K562 (cell line): ENCODE results near the gene LAMA4. TPM values are rescaled to one million over a fixed set of nuclear protein-coding genes. Genes with fewer than 3 reads are reported as not detected.

ENCODE experiments used
- ATAC-seq: fragments of 200-7000 bp; cut with Tn5 transposase; 3 replicates; pipeline ENCODE4 v1.9.1; 2020; ENCODE audit warnings: moderate library complexity
- BruUV-seq: library from RNA; stranded (reverse); fragments of 400-500 nt; replicated peaks from 2 replicates; lab custom pipeline; 2021; lab: Mats Ljungman, UMichigan
- CTCF ChIA-PET: fragments of 300-600 bp; formaldehyde crosslinking; extraction: SDS; loops from one replicate; lab custom pipeline; 2021; ENCODE audit warnings: low intra/inter-chr PET ratio; lab: Yijun Ruan, JAX
- POLR2A ChIA-PET: fragments of 300-600, 350-650 bp; sonication (Branson Sonifier 250); formaldehyde crosslinking; extraction: SDS; loops from one replicate; lab custom pipeline; 2021; ENCODE audit warnings: antibody characterized with exemption, inconsistent platforms; lab: Yijun Ruan, JAX
- DNase-seq, 4 experiments: peaks; one replicate each; pipeline versions ENCODE4 v3.0.0 to v3.0.0-alpha.2; 2011 to 2018; ENCODE audit warnings: low spot score in 3 of 4, mixed read lengths in 3 of 4; ENCODE audit errors: extremely low read depth in 1 of 4
- FAIRE-seq: peaks from 2 replicates; lab custom pipeline; 2011; peaks lifted over from hg19 to GRCh38; lab: Jason Lieb, UNC
- H2AFZ ChIP-seq: 2 replicates; pipeline ENCODE4 v1.6.0; 2011; ENCODE audit warnings: low read depth, low read length, control low read depth, inconsistent platforms
- H3K27ac ChIP-seq: fragments of 200-600 bp; 3 replicates; pipeline ENCODE4 v1.8.0; 2011; ENCODE audit warnings: low read depth, mild to moderate bottlenecking, control low read depth, inconsistent platforms, low read length, moderate library complexity, mixed read lengths; ENCODE audit errors: extremely low read depth
- H3K27me3 ChIP-seq, 2 experiments: fragments of 300-600 bp in 1 of 2; 2 replicates in 1 of 2; 3 replicates in 1 of 2; pipeline versions ENCODE4 v1.6.0 to v1.8.0; 2011; ENCODE audit warnings: inconsistent platforms in 2 of 2, low read length in 2 of 2, mild to moderate bottlenecking in 1 of 2, mixed read lengths in 1 of 2, moderate library complexity in 1 of 2; ENCODE audit not compliant: control insufficient read depth in 2 of 2, insufficient read depth in 2 of 2
- H3K36me3 ChIP-seq: fragments of 300-600 bp; 3 replicates; pipeline ENCODE4 v1.8.0; 2011; ENCODE audit warnings: mild to moderate bottlenecking, low read length, inconsistent platforms; ENCODE audit not compliant: control insufficient read depth, insufficient read depth
- H3K4me1 ChIP-seq, 2 experiments: fragments of 200-600 bp in 1 of 2; replicated peaks in 1 of 2; 2 replicates in 1 of 2; 3 replicates in 1 of 2; pipeline versions ENCODE4 v1.5.1 to v1.8.0; 2011; ENCODE audit warnings: inconsistent platforms in 2 of 2, low read length in 2 of 2, mild to moderate bottlenecking in 1 of 2, mixed read lengths in 1 of 2, moderate library complexity in 1 of 2; ENCODE audit not compliant: control insufficient read depth in 2 of 2, insufficient read depth in 2 of 2
- H3K4me2 ChIP-seq: 2 replicates; pipeline ENCODE4 v1.6.1; 2011; ENCODE audit warnings: low read length, control low read depth, inconsistent platforms, mixed read lengths; ENCODE audit not compliant: insufficient read depth
- H3K4me3 ChIP-seq: fragments of 200-600 bp; sonication (generic), shearing (Covaris generic); 2 replicates; pipeline ENCODE4 v1.5.1; 2016; ENCODE audit warnings: control low read depth, inconsistent platforms
- H3K79me2 ChIP-seq: fragments of 200-600 bp; 3 replicates; pipeline ENCODE4 v1.8.0; 2011; ENCODE audit warnings: low read length, inconsistent platforms; ENCODE audit not compliant: control insufficient read depth, insufficient read depth
- H3K9ac ChIP-seq, 2 experiments: 2 replicates each; pipeline versions ENCODE4 v1.6.0 to v1.6.1; 2011; ENCODE audit warnings: low read depth in 2 of 2, low read length in 2 of 2, control low read depth in 1 of 2, inconsistent platforms in 1 of 2, mild to moderate bottlenecking in 1 of 2, mixed read lengths in 1 of 2; ENCODE audit not compliant: insufficient read depth in 1 of 2
- H3K9me1 ChIP-seq: one replicate; pipeline ENCODE4 v1.6.0; 2011; ENCODE audit warnings: inconsistent platforms, mild to moderate bottlenecking, low read length, moderate library complexity; ENCODE audit not compliant: control insufficient read depth, insufficient read depth
- H3K9me3 ChIP-seq: replicated peaks from 2 replicates; pipeline ENCODE4 v1.5.1; 2011; ENCODE audit warnings: low read depth, low read length, inconsistent platforms; ENCODE audit not compliant: control insufficient read depth, insufficient read depth
- H4K20me1 ChIP-seq: replicated peaks from 2 replicates; pipeline ENCODE4 v1.6.1; 2011; ENCODE audit warnings: low read length, inconsistent platforms, mixed read lengths; ENCODE audit not compliant: control insufficient read depth, insufficient read depth
- CBFB ChIP-seq: sonication (generic); formaldehyde crosslinking; IDR thresholded peaks from 2 replicates; pipeline ENCODE4 v1.4.0; 2020; ENCODE audit warnings: mild to moderate bottlenecking, missing genetic modification reagents
- NCOA2 ChIP-seq, 2 experiments: fragments of 450-650 bp; IDR thresholded peaks; 2 replicates each; pipeline ENCODE4 v1.6.1; 2018; ENCODE audit warnings: mild to moderate bottlenecking in 2 of 2, moderate library complexity in 1 of 2; ENCODE audit not compliant: partially characterized antibody in 2 of 2
- TGIF2 ChIP-seq: sonication (generic); formaldehyde crosslinking; IDR thresholded peaks from 2 replicates; pipeline ENCODE4 v1.8.1; 2022; ENCODE audit warnings: mild to moderate bottlenecking, missing genetic modification reagents, moderate library complexity
- XRCC4 ChIP-seq: IDR thresholded peaks from one replicate; pipeline ENCODE4 v1.6.1; 2011; ENCODE audit not compliant: insufficient read depth, insufficient read length; ENCODE audit errors: extremely low read depth
- ZFPM2 ChIP-seq: fragments of 250-450 bp; sonication (Bioruptor Pico); IDR thresholded peaks from 2 replicates; pipeline ENCODE4 v1.5.1; 2022; ENCODE audit warnings: mild to moderate bottlenecking
- ZNF282 ChIP-seq: sonication (generic); formaldehyde crosslinking; IDR thresholded peaks from 2 replicates; pipeline ENCODE4 v1.8.1; 2023; ENCODE audit warnings: missing genetic modification reagents
- in situ Hi-C: fragments of 300-500 bp; cut with MboI; formaldehyde crosslinking; loops from 4 replicates; pipeline ENCODE4 v1.15.0; 2018; ENCODE audit warnings: inconsistent platforms, mixed read lengths
- intact Hi-C: fragments of 100-400 bp; cut with micrococcal nuclease; formaldehyde crosslinking; loops from 2 replicates; pipeline ENCODE4 v1.14.2; 2022
- polyA plus RNA-seq, 8 experiments: library from polyadenylated mRNA; depleted of rRNA in 4 of 8; stranded (reverse) in 5 of 8; unstranded in 3 of 8; fragments of >200 nt; fragmentation: Nextera tagmentation in 2 of 8; fragmentation: Illumina TruSeq in 1 of 8; extraction: Ambion mirVana in 2 of 8; extraction: Trizol in 1 of 8; gene quantifications; 2 replicates each; pipeline versions ENCODE4 v1.2.1 to v1.2.3, GENCODE V29; 2011 to 2014; ENCODE audit warnings: inconsistent platforms in 1 of 8, missing spikeins in 1 of 8
- total RNA-seq, 7 experiments: library from RNA; depleted of rRNA in 6 of 7; stranded (reverse); fragments of >200 nt in 6 of 7; fragmentation: Illumina TruSeq in 2 of 7; extraction: Trizol in 2 of 7; gene quantifications; 2 replicates each; pipeline versions ENCODE4 v1.2.1 to v1.2.3, GENCODE V29; 2011 to 2021; ENCODE audit warnings: low replicate concordance in 1 of 7
- TF ChIP-seq, protein P1 (sequence below): sonication (generic); formaldehyde crosslinking; IDR thresholded peaks from 2 replicates; pipeline ENCODE4 v1.8.0; 2023; ENCODE audit warnings: missing genetic modification reagents, mild to moderate bottlenecking, borderline replicate concordance
- TF ChIP-seq, protein P2 (sequence below): sonication (generic); formaldehyde crosslinking; IDR thresholded peaks from 2 replicates; pipeline ENCODE4 v1.8.0; 2022; ENCODE audit warnings: missing genetic modification reagents, mild to moderate bottlenecking, borderline replicate concordance
- TF ChIP-seq, protein P3 (sequence below): fragments of 450-650 bp; IDR thresholded peaks from 2 replicates; pipeline ENCODE4 v1.6.1; 2016; ENCODE audit warnings: mild to moderate bottlenecking
- TF ChIP-seq, protein P4 (sequence below): fragments of 450-650 bp; IDR thresholded peaks from 2 replicates; pipeline ENCODE4 v1.6.1; 2016; ENCODE audit warnings: antibody characterized with exemption

LAMA4 gene
- total and polyA plus RNA-seq, 9 of the 15 experiments (the other 6 are each of a cell fraction or from before 2014, with no cell fraction given), result 0.05 to 2.9 (median 0.51) TPM

DNA sequence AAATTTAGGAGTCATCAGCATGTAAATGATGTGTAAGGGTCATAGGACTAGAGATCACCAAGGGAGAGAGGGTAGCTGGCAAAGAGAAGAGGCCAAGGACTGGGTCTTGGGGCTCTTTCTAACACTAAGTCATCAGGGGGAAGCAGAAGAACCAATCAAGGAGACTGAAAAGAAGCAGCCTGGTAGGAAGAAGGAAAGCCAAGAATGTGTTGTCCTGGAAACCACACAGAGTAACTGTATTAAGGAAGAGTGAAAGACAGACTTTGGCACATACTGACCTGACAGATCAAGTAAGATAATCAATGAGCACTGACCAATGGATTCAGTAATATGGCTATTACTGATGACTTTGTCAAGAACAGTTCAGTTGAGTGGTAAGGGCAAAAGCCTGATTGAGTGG lies 42.3 kb upstream of the LAMA4 start:
- no peak for DNase-seq
- no TSS peak for BruUV-seq
- intact Hi-C loops (no loop called here), in situ Hi-C loops (no loop called here)
- ATAC-seq, result no peak
- no peaks in the 10 kb centered on the region for H3K36me3 ChIP-seq
- no peaks in the 10 kb centered on the region for H3K9me3 ChIP-seq
- no peak overlapping the region for H3K27ac ChIP-seq
- H3K4me1 ChIP-seq, result no peaks in the 10 kb centered on the region
- no peak overlapping the region for H3K9ac ChIP-seq
- ChIA-PET POLR2A (no interaction called here), CTCF (no interaction called here)
- no peaks in the 10 kb centered on the region for H4K20me1 ChIP-seq
- no peak overlapping the region for H2AFZ ChIP-seq
- H3K79me2 ChIP-seq, result no peaks in the 10 kb centered on the region
- H3K9me1 ChIP-seq, result no peaks in the 10 kb centered on the region
- no peak for FAIRE-seq
- no peak overlapping the region for H3K4me2 ChIP-seq
- no peaks in the 10 kb centered on the region for H3K27me3 ChIP-seq
- no peak overlapping the region for H3K4me3 ChIP-seq
- no peak for TF ChIP-seq CBFB (CRISPR knock-in tag)
- TF ChIP-seq ZNF282, result no peak
- TF ChIP-seq NCOA2 (IDR thresholded peaks at IDR 0.05; ENCODE audit: partially characterized antibody in 2 of 2), result no peak
- TF ChIP-seq, protein P1, sequence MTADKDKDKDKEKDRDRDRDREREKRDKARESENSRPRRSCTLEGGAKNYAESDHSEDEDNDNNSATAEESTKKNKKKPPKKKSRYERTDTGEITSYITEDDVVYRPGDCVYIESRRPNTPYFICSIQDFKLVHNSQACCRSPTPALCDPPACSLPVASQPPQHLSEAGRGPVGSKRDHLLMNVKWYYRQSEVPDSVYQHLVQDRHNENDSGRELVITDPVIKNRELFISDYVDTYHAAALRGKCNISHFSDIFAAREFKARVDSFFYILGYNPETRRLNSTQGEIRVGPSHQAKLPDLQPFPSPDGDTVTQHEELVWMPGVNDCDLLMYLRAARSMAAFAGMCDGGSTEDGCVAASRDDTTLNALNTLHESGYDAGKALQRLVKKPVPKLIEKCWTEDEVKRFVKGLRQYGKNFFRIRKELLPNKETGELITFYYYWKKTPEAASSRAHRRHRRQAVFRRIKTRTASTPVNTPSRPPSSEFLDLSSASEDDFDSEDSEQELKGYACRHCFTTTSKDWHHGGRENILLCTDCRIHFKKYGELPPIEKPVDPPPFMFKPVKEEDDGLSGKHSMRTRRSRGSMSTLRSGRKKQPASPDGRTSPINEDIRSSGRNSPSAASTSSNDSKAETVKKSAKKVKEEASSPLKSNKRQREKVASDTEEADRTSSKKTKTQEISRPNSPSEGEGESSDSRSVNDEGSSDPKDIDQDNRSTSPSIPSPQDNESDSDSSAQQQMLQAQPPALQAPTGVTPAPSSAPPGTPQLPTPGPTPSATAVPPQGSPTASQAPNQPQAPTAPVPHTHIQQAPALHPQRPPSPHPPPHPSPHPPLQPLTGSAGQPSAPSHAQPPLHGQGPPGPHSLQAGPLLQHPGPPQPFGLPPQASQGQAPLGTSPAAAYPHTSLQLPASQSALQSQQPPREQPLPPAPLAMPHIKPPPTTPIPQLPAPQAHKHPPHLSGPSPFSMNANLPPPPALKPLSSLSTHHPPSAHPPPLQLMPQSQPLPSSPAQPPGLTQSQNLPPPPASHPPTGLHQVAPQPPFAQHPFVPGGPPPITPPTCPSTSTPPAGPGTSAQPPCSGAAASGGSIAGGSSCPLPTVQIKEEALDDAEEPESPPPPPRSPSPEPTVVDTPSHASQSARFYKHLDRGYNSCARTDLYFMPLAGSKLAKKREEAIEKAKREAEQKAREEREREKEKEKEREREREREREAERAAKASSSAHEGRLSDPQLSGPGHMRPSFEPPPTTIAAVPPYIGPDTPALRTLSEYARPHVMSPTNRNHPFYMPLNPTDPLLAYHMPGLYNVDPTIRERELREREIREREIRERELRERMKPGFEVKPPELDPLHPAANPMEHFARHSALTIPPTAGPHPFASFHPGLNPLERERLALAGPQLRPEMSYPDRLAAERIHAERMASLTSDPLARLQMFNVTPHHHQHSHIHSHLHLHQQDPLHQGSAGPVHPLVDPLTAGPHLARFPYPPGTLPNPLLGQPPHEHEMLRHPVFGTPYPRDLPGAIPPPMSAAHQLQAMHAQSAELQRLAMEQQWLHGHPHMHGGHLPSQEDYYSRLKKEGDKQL (CRISPR knock-in tag), result no peak
- TF ChIP-seq TGIF2 (CRISPR knock-in tag), result no peak
- TF ChIP-seq, protein P2, sequence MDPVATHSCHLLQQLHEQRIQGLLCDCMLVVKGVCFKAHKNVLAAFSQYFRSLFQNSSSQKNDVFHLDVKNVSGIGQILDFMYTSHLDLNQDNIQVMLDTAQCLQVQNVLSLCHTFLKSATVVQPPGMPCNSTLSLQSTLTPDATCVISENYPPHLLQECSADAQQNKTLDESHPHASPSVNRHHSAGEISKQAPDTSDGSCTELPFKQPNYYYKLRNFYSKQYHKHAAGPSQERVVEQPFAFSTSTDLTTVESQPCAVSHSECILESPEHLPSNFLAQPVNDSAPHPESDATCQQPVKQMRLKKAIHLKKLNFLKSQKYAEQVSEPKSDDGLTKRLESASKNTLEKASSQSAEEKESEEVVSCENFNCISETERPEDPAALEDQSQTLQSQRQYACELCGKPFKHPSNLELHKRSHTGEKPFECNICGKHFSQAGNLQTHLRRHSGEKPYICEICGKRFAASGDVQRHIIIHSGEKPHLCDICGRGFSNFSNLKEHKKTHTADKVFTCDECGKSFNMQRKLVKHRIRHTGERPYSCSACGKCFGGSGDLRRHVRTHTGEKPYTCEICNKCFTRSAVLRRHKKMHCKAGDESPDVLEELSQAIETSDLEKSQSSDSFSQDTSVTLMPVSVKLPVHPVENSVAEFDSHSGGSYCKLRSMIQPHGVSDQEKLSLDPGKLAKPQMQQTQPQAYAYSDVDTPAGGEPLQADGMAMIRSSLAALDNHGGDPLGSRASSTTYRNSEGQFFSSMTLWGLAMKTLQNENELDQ, result no peak
- TF ChIP-seq, protein P3, sequence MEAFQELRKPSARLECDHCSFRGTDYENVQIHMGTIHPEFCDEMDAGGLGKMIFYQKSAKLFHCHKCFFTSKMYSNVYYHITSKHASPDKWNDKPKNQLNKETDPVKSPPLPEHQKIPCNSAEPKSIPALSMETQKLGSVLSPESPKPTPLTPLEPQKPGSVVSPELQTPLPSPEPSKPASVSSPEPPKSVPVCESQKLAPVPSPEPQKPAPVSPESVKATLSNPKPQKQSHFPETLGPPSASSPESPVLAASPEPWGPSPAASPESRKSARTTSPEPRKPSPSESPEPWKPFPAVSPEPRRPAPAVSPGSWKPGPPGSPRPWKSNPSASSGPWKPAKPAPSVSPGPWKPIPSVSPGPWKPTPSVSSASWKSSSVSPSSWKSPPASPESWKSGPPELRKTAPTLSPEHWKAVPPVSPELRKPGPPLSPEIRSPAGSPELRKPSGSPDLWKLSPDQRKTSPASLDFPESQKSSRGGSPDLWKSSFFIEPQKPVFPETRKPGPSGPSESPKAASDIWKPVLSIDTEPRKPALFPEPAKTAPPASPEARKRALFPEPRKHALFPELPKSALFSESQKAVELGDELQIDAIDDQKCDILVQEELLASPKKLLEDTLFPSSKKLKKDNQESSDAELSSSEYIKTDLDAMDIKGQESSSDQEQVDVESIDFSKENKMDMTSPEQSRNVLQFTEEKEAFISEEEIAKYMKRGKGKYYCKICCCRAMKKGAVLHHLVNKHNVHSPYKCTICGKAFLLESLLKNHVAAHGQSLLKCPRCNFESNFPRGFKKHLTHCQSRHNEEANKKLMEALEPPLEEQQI, result no peak
- TF ChIP-seq ZFPM2 (CRISPR knock-in tag), result no peak
- no peak for TF ChIP-seq XRCC4
- TF ChIP-seq, protein P4, sequence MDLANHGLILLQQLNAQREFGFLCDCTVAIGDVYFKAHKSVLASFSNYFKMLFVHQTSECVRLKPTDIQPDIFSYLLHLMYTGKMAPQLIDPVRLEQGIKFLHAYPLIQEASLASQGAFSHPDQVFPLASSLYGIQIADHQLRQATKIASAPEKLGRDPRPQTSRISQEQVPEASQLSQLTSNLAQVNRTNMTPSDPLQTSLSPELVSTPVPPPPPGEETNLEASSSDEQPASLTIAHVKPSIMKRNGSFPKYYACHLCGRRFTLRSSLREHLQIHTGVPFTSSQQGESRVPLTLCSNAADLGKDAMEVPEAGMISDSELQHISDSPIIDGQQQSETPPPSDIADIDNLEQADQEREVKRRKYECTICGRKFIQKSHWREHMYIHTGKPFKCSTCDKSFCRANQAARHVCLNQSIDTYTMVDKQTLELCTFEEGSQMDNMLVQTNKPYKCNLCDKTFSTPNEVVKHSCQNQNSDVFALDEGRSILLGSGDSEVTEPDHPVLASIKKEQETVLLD, result no peak
